Body of pancreas (tissue), 4 donors: ENCODE results near the gene PDE2A. TPM values are rescaled to one million over a fixed set of nuclear protein-coding genes. Genes with fewer than 3 reads are reported as not detected.
A peak's percentile ranks its signal among the peaks of the same experiment; 100 is the strongest.

ENCODE experiments used
- ATAC-seq: fragments of 150-250 bp; one replicate; pipeline ENCODE4 v1.9.1; 2016
- DNase-seq, 4 donors: peaks; one replicate each; pipeline ENCODE4 v3.0.0-alpha.2; 2019
- H3K27ac ChIP-seq, 4 donors: fragments of 200-600 bp; sonication (generic); 1 replicate in 3 of 4; 2 replicates in 1 of 4; pipeline versions ENCODE4 v1.5.1 to v1.6.1; 2016 to 2019; ENCODE audit warnings: mild to moderate bottlenecking in 1 of 4, mixed read lengths in 1 of 4, moderate library complexity in 1 of 4
- H3K27me3 ChIP-seq, 2 donors: fragments of 200-600 bp; sonication (generic); one replicate each; pipeline ENCODE4 v1.6.0; 2016; ENCODE audit warnings: mild to moderate bottlenecking in 1 of 2
- H3K36me3 ChIP-seq, 2 donors: fragments of 200-600 bp; sonication (generic); replicated peaks in 1 of 2; 2 replicates each; pipeline ENCODE4 v1.5.1; 2016; ENCODE audit warnings: low read depth in 2 of 2; ENCODE audit not compliant: insufficient read depth in 1 of 2
- H3K4me1 ChIP-seq: fragments of 200-600 bp; sonication (generic); one replicate; pipeline ENCODE4 v1.6.0; 2016
- H3K4me3 ChIP-seq, 2 donors: fragments of 200-600 bp; sonication (generic); 1 replicate in 1 of 2; 2 replicates in 1 of 2; pipeline ENCODE4 v1.5.1; 2016 to 2019
- H3K9me3 ChIP-seq, 3 donors: fragments of 200-600 bp; sonication (generic); 1 replicate in 2 of 3; 2 replicates in 1 of 3; pipeline ENCODE4 v1.5.1; 2016
- POLR2A ChIP-seq, 3 donors: fragments of 450-650 bp; IDR thresholded peaks; one replicate each; pipeline ENCODE4 v1.6.1; 2016; ENCODE audit warnings: antibody characterized with exemption in 3 of 3, mild to moderate bottlenecking in 2 of 3
- WGBS, 2 donors: methylation state at CpG; one replicate each; pipeline ENCODE4 v1.1.5; 2017; 5-methylcytosine and 5-hydroxymethylcytosine counted together
- intact Hi-C: fragments of 100-400 bp; cut with DNase I; formaldehyde crosslinking; loops from one replicate; pipeline ENCODE4 v1.15.1; 2023
- microRNA counts, 2 donors: library from miRNA; unstranded; fragments of <30 nt; microRNA quantifications; one replicate each; lab custom pipeline; 2017
- microRNA-seq, 2 donors: library from miRNA; unstranded; fragments of <30 nt; microRNA quantifications; one replicate each; pipeline ENCODE4, GENCODE V29; 2016; ENCODE audit warnings: borderline number of aligned reads in 2 of 2, borderline replicate concordance in 2 of 2
- small RNA-seq: library from RNA; depleted of rRNA; stranded (forward); fragments of <200 nt; gene quantifications from one replicate; pipeline ENCODE3, GENCODE V24; 2016
- total RNA-seq, 2 donors: library from RNA; depleted of rRNA; stranded (reverse); fragments of >200 nt; gene quantifications; one replicate each; pipeline ENCODE4 v1.1.0, GENCODE V29; 2016
- TF ChIP-seq, protein P1 (sequence below), 7 experiments: fragments of 450-650 bp in 4 of 7; fragments of 200-600 bp in 3 of 7; sonication (generic) in 3 of 7; IDR thresholded peaks; one replicate each; pipeline ENCODE4 v1.5.1; 2016 to 2019; ENCODE audit warnings: antibody characterized with exemption in 7 of 7

Gene PDE2A
- total RNA-seq, 2 donors from 2014 or later = 7.0 to 29.3 TPM

DNA sequence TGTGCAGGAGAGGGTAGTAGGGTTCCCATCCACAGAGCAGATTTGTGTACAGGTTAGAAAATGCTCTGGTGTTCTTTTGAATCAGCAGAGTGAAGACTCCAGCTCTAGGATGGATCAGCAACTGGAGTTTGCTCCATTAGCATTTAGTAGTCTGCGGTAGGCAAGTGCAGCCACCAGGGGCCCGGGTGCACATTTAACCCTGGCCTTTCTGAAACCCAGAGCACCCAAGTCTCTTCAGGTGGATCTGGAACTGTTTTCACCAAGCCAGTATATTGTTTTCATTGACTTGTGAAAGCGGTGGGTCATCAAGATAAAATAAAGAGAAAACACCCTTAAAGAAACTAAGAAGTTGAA, 139.1 kb downstream of the PDE2A start:
- intact Hi-C loops = no loop called here
- Histone ChIP-seq H3K27me3 (no peaks in the 10 kb centered on the region), H3K27ac (peak overlapping the region in 1 of 4 donors; percentile 2), H3K9me3 (no peaks in the 10 kb centered on the region), H3K4me1 (peaks cover 28% of the 10 kb centered on the region), H3K36me3 (no peaks in the 10 kb centered on the region), H3K4me3 (no peak overlapping the region)
- TF ChIP-seq, protein P1, sequence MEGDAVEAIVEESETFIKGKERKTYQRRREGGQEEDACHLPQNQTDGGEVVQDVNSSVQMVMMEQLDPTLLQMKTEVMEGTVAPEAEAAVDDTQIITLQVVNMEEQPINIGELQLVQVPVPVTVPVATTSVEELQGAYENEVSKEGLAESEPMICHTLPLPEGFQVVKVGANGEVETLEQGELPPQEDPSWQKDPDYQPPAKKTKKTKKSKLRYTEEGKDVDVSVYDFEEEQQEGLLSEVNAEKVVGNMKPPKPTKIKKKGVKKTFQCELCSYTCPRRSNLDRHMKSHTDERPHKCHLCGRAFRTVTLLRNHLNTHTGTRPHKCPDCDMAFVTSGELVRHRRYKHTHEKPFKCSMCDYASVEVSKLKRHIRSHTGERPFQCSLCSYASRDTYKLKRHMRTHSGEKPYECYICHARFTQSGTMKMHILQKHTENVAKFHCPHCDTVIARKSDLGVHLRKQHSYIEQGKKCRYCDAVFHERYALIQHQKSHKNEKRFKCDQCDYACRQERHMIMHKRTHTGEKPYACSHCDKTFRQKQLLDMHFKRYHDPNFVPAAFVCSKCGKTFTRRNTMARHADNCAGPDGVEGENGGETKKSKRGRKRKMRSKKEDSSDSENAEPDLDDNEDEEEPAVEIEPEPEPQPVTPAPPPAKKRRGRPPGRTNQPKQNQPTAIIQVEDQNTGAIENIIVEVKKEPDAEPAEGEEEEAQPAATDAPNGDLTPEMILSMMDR (IDR thresholded peaks at IDR 0.05) = peak in 1 of 7 experiments; percentile 11
- TF ChIP-seq POLR2A (IDR thresholded peaks at IDR 0.05) = no peak
- WGBS, 2 donors = 38 to 52% methylated on average over 3 of the region's 3 CpGs
- ATAC-seq (no peak), DNase-seq (peak in 1 of 4 donors; percentile 9)

DNA sequence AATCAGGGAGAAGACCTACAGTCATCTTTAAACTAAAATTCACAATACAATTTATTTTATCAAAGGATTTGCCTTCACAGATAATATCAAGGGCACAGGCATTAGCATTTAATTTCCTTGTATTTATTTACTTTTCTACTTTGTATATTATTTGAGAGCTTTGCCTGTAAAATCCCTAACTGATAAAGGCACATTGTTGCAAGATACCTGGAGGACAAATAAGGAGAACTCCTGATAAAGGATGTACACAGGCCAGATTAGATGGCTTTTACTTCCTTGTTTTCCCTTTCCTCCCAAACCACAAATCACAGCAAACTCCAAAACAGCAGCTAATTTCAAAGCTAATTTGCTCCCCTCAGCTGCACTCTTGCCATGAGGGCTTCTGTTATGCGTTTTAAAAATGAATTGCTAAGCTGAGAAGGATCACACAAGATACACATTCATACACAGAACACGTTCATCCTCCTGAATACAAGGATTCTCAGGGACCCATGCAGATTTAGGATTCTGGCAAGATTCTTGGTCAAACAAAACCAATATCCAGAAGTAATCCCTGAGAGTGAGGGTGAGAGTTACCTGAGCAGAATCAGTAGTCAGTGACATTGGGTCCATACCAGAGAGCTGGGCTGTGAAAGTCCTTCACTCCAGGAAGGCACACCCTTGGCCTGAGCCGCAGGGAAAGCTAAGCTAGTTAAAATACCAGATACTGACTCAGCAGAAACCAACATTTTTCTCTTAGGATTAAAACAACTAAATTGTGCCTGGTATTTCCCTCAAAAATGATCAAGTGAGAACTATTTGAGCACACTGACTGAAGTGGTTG, 139.6 kb downstream of the PDE2A start:
- ATAC-seq (no peak), DNase-seq (peak in 1 of 4 donors; percentile 16)
- H3K4me1 ChIP-seq = peaks cover 28% of the 10 kb centered on the region
- H3K27me3 ChIP-seq = no peaks in the 10 kb centered on the region
- intact Hi-C loops = no loop called here
- no peak overlapping the region for H3K4me3 ChIP-seq
- no peaks in the 10 kb centered on the region for H3K36me3 ChIP-seq
- no peaks in the 10 kb centered on the region for H3K9me3 ChIP-seq
- H3K27ac ChIP-seq = peak overlapping the region in 1 of 4 donors; percentile 2
- no peak for TF ChIP-seq POLR2A (IDR thresholded peaks at IDR 0.05)
- TF ChIP-seq, protein P1 (IDR thresholded peaks at IDR 0.05) = no peak
- WGBS, 2 donors = 49 to 51% methylated on average over 3 of the region's 3 CpGs

DNA sequence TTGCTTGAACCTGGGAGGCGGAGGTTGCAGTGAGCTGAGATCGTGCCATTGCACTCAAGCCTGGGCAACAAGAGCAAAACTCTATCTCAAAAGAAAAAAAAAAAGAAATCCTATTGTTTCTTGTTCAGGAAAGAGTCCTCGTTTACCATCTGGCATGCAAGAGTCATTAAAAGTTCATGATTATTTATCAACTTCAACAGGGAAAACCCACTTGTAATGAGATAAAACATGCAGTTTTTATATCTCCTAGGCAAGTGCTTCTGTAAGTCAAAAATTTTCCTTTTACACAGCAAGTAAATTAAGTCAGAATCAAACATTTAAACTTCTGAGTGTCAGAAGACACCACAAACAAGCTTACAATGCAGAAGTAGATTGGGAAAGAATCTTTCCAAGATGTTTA, 145.2 kb downstream of the PDE2A start:
- Histone ChIP-seq H3K4me3 (no peak overlapping the region), H3K27me3 (no peaks in the 10 kb centered on the region), H3K4me1 (no peaks in the 10 kb centered on the region), H3K9me3 (no peaks in the 10 kb centered on the region), H3K27ac (no peak overlapping the region), H3K36me3 (no peaks in the 10 kb centered on the region)
- ATAC-seq (no peak), DNase-seq (no peak)
- TF ChIP-seq POLR2A (IDR thresholded peaks at IDR 0.05) = no peak
- TF ChIP-seq, protein P1 (IDR thresholded peaks at IDR 0.05) = no peak
- intact Hi-C loops = no loop called here
- WGBS, 2 donors = 48 to 58% methylated on average over 3 of the region's 3 CpGs

DNA sequence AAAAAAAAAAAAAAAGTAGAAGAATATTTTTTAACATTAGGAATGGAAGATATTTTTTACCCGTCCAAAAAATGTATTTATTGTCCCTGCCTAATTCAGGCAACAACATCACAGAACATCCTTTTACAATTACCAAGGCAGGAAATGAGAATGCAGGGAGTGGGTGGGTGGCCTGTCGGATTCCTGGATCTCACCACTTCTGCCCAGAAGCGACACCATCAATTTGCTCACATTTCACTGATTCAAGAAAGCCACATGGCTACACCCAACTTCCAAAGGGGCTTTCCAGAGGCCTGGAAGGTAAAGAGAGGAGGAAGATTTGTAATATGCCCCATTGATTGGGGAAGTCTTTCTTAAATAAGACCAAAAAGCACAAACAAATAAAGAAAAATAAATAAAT, 146.1 kb downstream of the PDE2A start:
- no peak overlapping the region for H3K27ac ChIP-seq
- H3K9me3 ChIP-seq = no peaks in the 10 kb centered on the region
- WGBS, 2 donors = 81 to 83% methylated on average over 3 of the region's 3 CpGs
- intact Hi-C loops = no loop called here
- no peak overlapping the region for H3K4me3 ChIP-seq
- no peak for ATAC-seq
- no peaks in the 10 kb centered on the region for H3K27me3 ChIP-seq
- TF ChIP-seq POLR2A (IDR thresholded peaks at IDR 0.05) = no peak
- TF ChIP-seq, protein P1 (IDR thresholded peaks at IDR 0.05) = no peak
- H3K4me1 ChIP-seq = no peaks in the 10 kb centered on the region
- no peaks in the 10 kb centered on the region for H3K36me3 ChIP-seq
- DNase-seq = no peak

MicroRNAs within 50 kb of the gene (microRNA counts, 767-probe panel; counts per million panel counts)
- 736 to 6,968 counts per million in 2 donors for microRNA hsa-miR-139-3p (lab: Ali Mortazavi, UCI)
- microRNA hsa-miR-139-5p (lab: Ali Mortazavi, UCI) = 736 to 7,196 counts per million in 2 donors

Small RNA genes lying within 50 kb of the gene (microRNA-seq; reads per million reads assigned to microRNA genes)
- gene MIR139 = 2,478 to 3,743 reads per million in 2 donors

Small RNA genes lying within 50 kb of the gene (small RNA-seq; reads per million reads assigned to genes)
- 0.33 reads per million for gene MIR139
- gene RNU7-105P = not detected

Other genes starting within 250 kb of the PDE2A start
- gene CLPB, start 239.9 kb downstream of the PDE2A start, total RNA-seq = 10 to 100 TPM; 13.8 to 19.5 TPM
- 100 to 1,000 TPM in 1 of 2 donors, 10 to 100 TPM in 1; 63.3 to 208 TPM for gene ARAP1, start 78.0 kb upstream of the PDE2A start, total RNA-seq
- 100 to 1,000 TPM; 122 to 209 TPM for gene STARD10, start 119.6 kb upstream of the PDE2A start, total RNA-seq
- 10 to 100 TPM; 27.5 to 28.3 TPM for gene ATG16L2, start 140.0 kb upstream of the PDE2A start, total RNA-seq